Measurements from ENCODE around the gene RBFA. TPM values are rescaled to one million over a fixed set of nuclear protein-coding genes. Genes with fewer than 3 reads are reported as not detected.
"Not testable (repeated sequence)": the region's sequence is repeated elsewhere in the genome, so short reads cannot be mapped to it uniquely, and the experiment has no call there.

Gene RBFA
- total RNA-seq, 1 experiment from 2014 or later, result 25.1 TPM

DNA sequence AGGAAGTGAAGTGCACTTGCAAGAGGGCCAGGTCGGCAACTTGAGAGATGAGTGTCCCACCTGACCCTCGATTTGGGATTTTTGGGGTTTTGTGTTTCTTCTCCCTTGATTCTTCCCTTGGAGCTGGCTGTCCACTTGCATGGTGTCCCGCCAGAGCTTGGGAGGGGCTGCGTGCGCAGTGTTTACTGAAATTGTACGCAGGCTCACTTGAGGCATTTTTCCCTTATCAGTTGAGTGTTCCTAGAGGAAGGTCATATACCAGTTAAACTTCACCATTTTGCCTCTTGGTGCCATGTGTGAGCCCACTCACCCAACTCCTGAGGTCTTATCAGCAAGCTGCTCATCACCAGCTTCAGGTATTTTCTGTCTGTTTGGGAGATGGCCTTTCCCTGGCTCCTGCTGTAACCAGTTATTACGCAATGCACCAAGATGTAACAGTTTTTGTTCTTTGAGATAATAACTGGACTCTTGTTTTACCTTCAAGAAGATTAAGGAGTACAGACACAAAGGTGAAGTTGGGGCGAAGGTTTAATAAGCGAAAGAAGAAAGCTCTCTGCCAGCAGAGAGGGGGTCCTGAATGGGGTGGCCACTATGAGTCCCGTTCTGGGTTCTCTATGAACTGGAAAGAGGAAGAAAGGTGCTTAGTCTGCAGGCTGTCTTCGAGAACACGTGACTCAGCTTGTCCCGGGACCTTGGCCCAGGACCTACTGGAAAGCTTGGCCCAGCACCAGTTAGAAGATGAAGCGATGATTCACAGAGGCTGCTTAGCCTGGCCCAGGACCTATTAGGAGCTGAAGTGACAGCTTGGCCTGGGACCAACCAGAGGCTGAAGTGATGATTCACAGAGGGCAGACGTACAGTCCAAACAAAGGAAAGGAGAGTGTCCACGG lies 24.3 kb upstream of the RBFA start:
- peak; percentile 35 to 71 for DNase-seq
- Histone ChIP-seq H3K27me3 (ENCODE audit: insufficient read depth, low read depth) (no peaks in the 10 kb centered on the region), H3K27ac (no peak overlapping the region), H3K9me3 (ENCODE audit: insufficient read depth, low read depth) (no peaks in the 10 kb centered on the region), H3K36me3 (ENCODE audit: low read depth) (no peaks in the 10 kb centered on the region), H3K4me1 (replicated peaks; ENCODE audit: insufficient read depth) (no peaks in the 10 kb centered on the region), H4K20me1 (ENCODE audit: insufficient read depth) (no peaks in the 10 kb centered on the region), H3K79me2 (ENCODE audit: low read depth) (no peaks in the 10 kb centered on the region), H3K9me2 (ENCODE audit: insufficient read depth) (no peaks in the 10 kb centered on the region), H3K4me3 (no peak overlapping the region), H3F3A (ENCODE audit: insufficient read depth, low read depth) (no peaks in the 10 kb centered on the region), H2AFZ (no peak overlapping the region), H3K4me2 (no peak overlapping the region)
- TF ChIP-seq, protein P1, sequence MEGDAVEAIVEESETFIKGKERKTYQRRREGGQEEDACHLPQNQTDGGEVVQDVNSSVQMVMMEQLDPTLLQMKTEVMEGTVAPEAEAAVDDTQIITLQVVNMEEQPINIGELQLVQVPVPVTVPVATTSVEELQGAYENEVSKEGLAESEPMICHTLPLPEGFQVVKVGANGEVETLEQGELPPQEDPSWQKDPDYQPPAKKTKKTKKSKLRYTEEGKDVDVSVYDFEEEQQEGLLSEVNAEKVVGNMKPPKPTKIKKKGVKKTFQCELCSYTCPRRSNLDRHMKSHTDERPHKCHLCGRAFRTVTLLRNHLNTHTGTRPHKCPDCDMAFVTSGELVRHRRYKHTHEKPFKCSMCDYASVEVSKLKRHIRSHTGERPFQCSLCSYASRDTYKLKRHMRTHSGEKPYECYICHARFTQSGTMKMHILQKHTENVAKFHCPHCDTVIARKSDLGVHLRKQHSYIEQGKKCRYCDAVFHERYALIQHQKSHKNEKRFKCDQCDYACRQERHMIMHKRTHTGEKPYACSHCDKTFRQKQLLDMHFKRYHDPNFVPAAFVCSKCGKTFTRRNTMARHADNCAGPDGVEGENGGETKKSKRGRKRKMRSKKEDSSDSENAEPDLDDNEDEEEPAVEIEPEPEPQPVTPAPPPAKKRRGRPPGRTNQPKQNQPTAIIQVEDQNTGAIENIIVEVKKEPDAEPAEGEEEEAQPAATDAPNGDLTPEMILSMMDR (conservative IDR thresholded peaks at IDR 0.05), result no peak
- TF ChIP-seq EZH2 (IDR thresholded peaks at IDR 0.05; ENCODE audit: low read depth), result no peak
- ChIA-PET POLR2A (ENCODE audit: unreplicated experiment) (no interaction called here), CTCF (no interaction called here)
- BruUV-seq (replicated peaks), result no TSS peak
- intact Hi-C loops (cut with micrococcal nuclease; ENCODE audit: unreplicated experiment), result no loop called here

DNA sequence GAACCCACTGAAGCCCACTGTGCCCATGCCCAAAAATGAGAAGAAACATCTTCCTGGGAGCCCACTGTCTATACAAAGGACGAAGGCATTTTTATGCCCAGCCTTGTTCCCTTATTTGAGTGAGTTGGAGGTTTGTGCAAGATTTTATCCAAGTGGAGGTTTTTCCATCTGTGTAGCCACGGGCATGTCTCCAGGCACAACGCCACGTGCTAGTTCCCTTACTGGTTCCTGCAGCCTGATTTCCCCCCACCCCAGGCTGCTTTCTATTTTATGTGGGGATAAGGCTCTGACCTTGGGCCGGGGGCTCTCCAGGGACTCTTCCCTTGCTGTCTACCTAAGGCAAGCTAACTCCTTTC lies 23.7 kb upstream of the RBFA start:
- no peak for DNase-seq
- no peak overlapping the region for H3K4me2 ChIP-seq
- H3K36me3 ChIP-seq (ENCODE audit: low read depth), result no peaks in the 10 kb centered on the region
- H2AFZ ChIP-seq, result no peak overlapping the region
- H3K9me3 ChIP-seq (ENCODE audit: insufficient read depth, low read depth), result no peaks in the 10 kb centered on the region
- TF ChIP-seq EZH2 (IDR thresholded peaks at IDR 0.05; ENCODE audit: low read depth), result no peak
- TF ChIP-seq, protein P1 (conservative IDR thresholded peaks at IDR 0.05), result no peak
- H3K27me3 ChIP-seq (ENCODE audit: insufficient read depth, low read depth), result no peaks in the 10 kb centered on the region
- POLR2A ChIA-PET (ENCODE audit: unreplicated experiment), result no interaction called here
- intact Hi-C loops (cut with micrococcal nuclease; ENCODE audit: unreplicated experiment), result no loop called here
- no peak overlapping the region for H3K4me3 ChIP-seq
- H3K79me2 ChIP-seq (ENCODE audit: low read depth), result no peaks in the 10 kb centered on the region
- no peaks in the 10 kb centered on the region for H4K20me1 ChIP-seq (ENCODE audit: insufficient read depth)
- H3K9me2 ChIP-seq (ENCODE audit: insufficient read depth), result no peaks in the 10 kb centered on the region
- CTCF ChIA-PET, result no interaction called here
- no peak overlapping the region for H3K27ac ChIP-seq
- H3F3A ChIP-seq (ENCODE audit: insufficient read depth, low read depth), result no peaks in the 10 kb centered on the region
- no peaks in the 10 kb centered on the region for H3K4me1 ChIP-seq (replicated peaks; ENCODE audit: insufficient read depth)
- no TSS peak for BruUV-seq (replicated peaks)

DNA sequence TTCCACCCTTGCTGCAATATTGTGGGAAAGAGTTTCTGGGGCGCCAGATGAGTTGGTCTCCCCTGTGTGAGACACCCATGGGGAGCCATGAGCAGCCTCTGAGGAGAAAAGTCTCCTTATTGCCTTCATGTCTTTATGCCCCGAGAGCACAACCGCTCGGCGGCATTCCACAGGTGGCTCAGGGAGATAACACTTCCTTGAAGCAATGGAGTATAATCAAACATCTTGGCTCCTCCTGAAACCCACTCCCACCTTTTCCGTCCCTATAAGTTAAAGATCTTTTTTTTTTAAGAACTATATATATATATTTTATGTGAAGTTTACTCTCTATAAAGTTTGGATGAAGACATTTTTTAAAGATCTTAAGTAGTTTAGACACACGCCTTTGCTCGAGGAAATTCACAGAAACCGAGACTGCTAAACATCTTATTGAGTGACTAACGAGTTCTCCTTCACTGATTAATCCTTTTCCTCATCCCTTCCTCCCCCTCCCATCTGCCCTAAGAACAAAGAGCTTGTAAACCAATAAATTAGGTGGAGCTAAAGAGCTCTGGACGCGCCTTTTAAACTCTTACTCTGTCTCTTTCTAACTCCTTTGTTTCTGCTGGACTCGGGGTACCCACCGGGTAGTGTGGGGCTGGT lies 22.6 kb upstream of the RBFA start:
- BruUV-seq (replicated peaks); H3K27ac ChIP-seq; H3F3A ChIP-seq (ENCODE audit: insufficient read depth, low read depth); intact Hi-C loops (cut with micrococcal nuclease; ENCODE audit: unreplicated experiment); H3K36me3 ChIP-seq (ENCODE audit: low read depth); H3K27me3 ChIP-seq (ENCODE audit: insufficient read depth, low read depth); H3K4me1 ChIP-seq (replicated peaks; ENCODE audit: insufficient read depth); H2AFZ ChIP-seq; H3K9me3 ChIP-seq (ENCODE audit: insufficient read depth, low read depth); H3K9me2 ChIP-seq (ENCODE audit: insufficient read depth); H3K4me3 ChIP-seq; POLR2A ChIA-PET (ENCODE audit: unreplicated experiment); CTCF ChIA-PET; H3K4me2 ChIP-seq; DNase-seq; H3K79me2 ChIP-seq (ENCODE audit: low read depth); H4K20me1 ChIP-seq (ENCODE audit: insufficient read depth): not testable (repeated sequence)
